NCI-H510A treated with DMSO at 0.1 percent for 48 hours (cell line): Measurements from ENCODE around the gene NPPC.
A peak's percentile ranks its signal among the peaks of the same experiment; 100 is the strongest.
"Not testable (repeated sequence)": the region's sequence is repeated elsewhere in the genome, so short reads cannot be mapped to it uniquely, and the experiment has no call there.

Experiments
- DNase-seq: peaks from one replicate; lab custom pipeline; 2025; lab: John Stamatoyannopoulos, UW

The NPPC gene

DNA sequence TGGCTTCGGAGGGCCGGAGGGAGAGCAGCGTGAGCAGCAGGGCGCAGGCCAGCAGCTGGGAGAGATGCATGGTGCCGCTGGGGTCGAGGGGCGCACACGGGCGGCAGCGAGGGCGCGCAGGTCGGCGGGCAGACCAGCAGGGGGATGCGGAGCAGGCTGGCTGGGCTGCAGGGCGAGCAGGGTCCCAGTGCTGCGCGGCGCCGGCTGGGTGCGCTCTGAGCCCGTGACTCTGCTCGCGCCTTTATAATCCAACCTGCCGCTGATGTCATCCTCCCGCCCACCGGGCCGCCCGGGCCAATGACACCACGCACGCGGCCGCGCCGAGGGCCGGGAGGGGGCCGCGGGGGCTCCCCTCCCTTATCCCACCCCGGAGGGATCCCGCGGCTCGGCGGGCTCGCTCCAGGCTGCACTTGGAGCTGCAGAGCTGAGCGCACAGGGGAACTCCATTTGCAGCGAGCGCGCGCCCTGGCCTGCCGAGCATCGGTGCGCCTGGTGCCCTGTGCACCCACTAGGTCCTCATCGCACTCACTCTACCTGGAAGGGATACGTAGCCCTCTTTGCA, at the start of gene NPPC:
Gene NPPC (minus strand): TSS at position 217 of the 562 bp plus-strand sequence. CDS start 147 bp downstream, at position 70.
- DNase-seq, result peak; percentile 94

GRCh38 chr2:231975001-231975400, 48.8 kb upstream of the NPPC start:
- DNase-seq, result no peak

- no peak for DNase-seq
Measured at GRCh38 chr2:231970461-231970860, 44.3 kb upstream of the NPPC start.

DNA sequence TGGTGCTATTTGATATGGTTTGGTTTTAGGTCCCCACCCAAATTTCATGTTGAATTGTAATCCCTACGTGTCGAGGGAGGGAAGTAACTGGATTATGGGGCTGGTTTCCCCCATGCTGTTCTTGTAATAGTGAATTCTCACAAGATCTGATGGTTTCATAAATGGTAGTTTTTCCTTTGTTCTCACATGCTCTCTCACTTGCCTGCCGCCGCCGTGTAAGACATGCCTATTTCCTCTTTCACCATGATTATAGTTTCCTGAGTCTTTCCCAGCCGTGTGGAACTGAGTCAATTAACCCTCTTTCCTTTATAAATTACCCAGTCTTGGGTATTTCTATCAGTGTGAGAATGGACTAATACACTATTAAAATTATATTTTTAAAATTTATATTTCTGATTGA, 42.6 kb upstream of the NPPC start:
- no peak for DNase-seq

DNA sequence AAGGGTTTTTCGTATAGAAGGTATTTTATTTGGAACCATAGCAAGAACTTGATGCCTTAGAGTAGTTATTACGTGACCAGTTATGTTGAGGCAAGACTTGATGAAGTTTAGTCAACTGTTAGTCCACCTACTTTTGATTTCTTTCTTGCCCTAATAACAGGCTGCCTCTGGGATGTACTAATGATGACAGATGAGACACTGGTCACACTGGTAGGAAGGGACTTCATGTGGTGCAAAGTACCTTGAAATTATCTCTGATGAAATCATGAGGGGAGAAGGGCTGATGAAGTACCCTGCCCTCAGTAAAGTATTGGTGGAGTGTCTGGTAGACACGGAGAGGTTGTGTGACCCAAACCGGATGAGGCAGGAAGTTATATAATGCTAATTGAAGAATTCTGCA, 40.7 kb upstream of the NPPC start:
- DNase-seq, result no peak

DNA sequence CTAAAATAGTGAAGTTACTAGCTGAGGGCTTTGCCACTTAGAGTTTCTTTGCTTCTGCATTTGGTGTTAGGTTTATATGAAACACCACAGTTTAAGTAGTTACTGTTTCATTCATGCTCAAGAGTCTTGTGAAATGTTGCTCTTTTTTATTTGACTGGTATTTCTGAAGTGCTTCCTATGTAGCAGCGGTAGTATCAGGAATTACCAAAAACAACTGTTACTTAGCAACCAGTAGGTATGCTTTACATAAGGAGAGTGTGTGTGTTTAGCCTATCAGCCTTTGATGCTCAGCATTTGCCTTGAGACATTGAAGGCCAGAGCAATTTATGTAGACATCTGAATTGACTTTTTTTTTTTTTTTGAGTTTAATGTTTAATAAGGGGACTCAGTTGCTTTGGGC, 38.9 kb upstream of the NPPC start:
- DNase-seq, result peak; percentile 93

DNA sequence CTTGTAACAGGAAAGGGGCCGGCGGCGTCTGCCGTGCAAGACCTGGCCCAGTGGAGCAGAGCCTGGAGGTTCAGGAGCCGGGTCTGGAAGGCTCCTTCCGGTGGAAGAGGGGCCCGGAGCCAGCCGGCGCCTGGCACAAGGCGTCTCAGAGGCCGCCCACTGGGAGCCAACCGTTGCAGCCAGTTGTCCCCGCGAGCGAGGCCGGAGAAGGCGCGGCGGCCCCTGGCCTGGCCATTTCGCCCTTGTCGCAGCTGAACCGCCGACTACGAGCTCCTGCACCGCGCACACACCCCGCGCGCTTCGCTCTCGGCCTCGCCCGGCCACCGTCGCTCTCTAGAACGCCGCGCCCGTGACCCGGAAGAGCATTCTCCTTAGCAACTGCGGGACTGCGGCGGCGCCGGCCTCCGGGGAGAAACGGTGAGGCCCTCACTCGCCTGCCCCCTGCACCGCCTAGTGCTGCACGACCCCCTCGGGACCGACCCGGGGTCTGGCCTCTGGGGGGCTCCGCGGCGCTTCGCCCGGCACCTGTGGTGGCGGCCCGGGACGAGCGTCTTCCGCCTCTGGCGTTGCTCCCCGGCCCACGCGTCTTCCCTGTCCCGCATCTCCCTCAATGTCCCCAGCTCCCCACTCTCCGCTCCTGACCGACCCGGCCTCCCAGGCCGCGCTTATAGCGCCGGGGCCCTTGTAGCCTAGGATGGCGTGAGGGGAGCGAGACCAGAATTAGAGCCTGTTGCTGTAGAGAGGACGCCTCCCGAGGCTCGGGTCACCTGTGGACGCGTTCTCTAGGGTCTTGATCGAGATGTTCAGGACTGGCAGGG, 35.4 kb upstream of the NPPC start, which contains the start of gene DIS3L2:
Gene DIS3L2 (plus strand): TSS at position 365 of the 818 bp plus-strand sequence. CDS start 53,215 bp downstream, outside the sequence.
- peak; percentile 95 for DNase-seq

DNA sequence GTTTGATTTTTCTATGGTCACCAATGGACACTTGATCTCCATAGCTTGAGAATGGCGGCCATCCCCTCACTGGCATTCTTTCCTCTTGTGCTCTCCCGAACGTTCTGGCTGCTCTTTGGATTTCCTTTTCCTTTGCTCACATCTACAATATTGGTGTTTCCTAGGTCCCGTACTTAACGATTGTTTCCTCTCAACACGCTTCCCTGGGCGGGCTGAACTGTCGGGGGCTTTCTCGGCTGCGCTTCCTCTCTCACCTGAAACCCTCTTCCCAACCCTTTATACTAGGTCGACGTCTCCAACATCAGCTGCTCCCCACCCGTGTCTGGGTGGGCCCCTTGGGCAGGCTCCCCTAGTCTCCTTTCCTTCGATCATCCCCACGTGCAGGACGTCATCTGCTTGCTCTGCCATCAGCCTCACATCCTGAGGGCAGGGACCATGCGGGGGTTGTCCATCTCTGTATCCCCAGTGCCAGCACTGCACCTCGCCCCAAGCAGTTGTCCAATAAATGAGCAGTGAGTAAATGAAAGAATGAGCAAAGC, 34.7 kb upstream of the NPPC start:
- DNase-seq, result no peak

- DNase-seq, result no peak
Measured at GRCh38 chr2:231957913-231958763, 31.9 kb upstream of the NPPC start.

- no peak for DNase-seq
Measured at GRCh38 chr2:231955758-231956472, 29.7 kb upstream of the NPPC start.

DNA sequence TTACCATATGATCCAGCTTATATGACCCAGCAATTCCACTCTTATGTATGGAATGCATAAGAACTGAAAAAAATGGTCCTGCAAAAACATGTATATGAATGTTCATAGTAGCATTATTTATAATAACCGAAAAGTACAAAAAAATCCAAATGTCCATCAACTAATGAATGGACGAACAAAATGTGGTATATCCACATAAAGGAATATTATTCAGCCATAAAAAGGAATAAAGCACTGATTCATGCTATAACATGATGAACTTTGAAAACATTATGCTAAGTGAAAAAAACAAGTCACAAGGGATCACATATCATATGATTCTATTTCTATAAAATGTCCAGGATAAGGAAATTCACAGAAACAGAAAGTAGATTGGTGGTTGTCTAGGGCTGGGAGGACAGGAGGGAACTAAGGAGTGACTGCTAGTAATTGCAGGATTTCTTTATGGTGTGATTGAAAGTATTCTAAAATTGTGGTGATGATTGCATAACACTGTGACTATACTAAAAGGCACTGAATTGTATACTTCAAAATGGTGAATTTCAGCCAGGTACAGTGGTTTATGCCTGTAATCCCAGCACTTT, 25.3 kb upstream of the NPPC start:
- no peak for DNase-seq

GRCh38 chr2:231947694-231948093, 21.5 kb upstream of the NPPC start:
- DNase-seq, result no peak

GRCh38 chr2:231947112-231947511, 20.9 kb upstream of the NPPC start:
- not testable (repeated sequence) for DNase-seq

DNA sequence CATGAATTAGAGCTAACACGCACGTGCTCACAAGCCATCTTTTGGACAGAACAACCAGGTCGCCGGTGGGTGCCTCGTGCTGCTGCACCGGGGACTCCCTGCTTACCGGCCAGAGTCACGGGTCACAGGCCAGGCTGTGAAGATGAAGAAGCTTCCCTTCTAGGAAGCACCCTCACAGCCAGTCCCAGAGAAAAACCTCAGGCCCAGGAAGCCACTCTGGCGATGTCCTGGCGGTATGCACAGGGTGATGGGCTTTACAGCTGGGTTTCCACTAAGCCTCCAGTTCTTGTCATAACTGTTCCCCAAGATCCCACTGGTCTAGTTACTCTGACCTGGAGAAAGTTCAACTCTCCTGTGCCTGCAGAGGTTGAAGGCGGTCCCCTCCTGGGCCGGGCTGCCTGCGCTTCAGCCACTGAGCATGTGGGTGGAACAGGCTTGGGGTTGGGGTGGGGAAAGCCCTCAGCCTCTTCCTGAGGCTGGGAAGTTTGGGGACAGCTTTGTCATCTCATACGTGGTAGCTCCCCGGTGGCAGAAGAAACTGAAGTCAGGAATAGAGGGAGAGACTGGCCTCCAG, 20.1 kb upstream of the NPPC start:
- DNase-seq, result no peak

GRCh38 chr2:231942180-231942579, 16.0 kb upstream of the NPPC start:
- DNase-seq, result no peak

DNA sequence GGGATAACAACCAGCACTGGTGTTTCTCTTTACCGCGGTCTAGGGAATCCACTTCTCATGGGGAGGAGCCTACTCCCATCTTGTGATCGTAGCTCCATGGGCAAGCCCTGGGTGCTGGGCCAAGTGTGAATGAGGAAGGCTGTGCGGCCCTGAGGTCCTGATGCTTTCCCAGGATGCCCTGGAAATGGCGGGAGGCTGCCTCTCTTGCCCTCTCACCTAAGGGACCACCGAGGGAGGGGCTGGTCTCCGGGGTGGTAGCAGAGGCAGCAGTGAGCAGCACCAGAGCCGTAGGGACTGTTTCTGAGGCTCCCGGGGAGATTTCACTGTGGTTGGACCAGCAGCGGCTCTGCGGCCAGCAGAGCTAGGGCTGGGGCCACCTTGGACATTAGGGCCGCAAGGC, 15.5 kb upstream of the NPPC start:
- DNase-seq, result no peak

DNA sequence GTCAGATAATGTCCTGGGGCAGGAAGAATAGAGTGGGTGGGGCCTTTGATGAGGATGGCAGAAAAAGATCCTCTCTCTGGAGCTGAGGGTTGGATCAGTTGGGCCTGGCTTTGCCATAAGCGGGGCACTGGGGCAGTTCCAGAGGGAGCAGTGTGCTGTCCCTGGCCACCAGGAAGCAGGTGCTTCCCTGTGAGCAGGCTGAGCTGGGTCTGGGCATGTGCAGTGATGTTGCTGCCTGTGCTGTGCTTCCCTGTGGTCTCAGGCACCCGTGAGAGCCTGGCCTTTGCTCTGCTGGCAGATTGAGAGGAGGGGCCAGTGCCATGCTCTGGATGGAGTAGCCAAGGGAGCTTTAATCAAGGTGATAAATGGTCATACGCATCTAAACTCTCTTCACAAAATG, 14.6 kb upstream of the NPPC start:
- peak; percentile 27 for DNase-seq

DNA sequence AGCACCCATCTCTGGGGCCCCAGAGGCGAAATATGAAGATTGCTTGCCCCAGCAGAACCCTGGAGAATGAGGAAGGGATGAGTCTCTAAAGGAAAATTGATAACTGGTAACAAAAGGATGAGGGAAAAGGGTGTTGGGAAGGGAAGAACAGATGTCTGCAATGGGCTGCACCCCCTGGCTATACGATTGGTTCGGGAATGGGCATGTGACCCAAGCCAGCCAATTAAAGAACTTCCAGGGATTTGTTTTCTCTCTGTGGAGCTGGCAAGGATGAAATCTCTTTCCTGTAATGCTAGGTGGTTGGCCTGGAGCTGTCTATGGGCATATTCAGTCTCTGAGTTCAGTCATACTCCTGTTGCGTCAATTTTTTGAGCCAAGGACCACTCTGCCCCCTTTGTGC, 12.8 kb upstream of the NPPC start:
- DNase-seq, result no peak

GRCh38 chr2:231937057-231937456, 10.9 kb upstream of the NPPC start:
- no peak for DNase-seq

DNA sequence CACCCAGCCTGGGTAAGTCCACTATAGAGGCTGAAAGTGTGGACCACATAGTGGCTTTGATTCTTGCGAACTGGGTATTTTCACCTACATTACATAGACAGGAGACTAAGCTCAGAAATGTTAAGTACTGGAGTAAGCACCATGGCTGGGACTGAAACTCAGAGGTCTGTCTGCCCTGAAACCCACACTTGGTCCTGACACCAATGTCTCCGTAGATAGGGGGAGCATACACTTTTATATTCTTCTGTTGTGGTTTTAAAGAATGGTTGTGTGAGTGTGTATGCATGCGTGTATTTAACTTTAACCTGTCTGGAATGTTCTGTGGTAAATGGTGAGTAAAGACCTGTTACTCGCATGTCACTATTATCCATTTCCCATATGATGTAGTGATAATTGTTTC, 10.3 kb upstream of the NPPC start:
- DNase-seq, result no peak

GRCh38 chr2:231935815-231936214, 9.6 kb upstream of the NPPC start:
- DNase-seq, result no peak
